OCI-LY3 (cell line): Measurements from ENCODE around the gene ZNF730.

Source experiments
- H2AFZ ChIP-seq: fragments of 200-600, 300-600 bp; shearing (Covaris generic); 2 replicates; pipeline ENCODE4 v1.6.0; 2014; ENCODE audit warnings: antibody characterized with exemption, low read depth, low read length
- H3K27ac ChIP-seq: fragments of 200-600, 300-600 bp; sonication (generic); 2 replicates; pipeline ENCODE4 v1.5.1; 2014; ENCODE audit warnings: mild to moderate bottlenecking, low read length, moderate library complexity, mixed read lengths
- H3K27me3 ChIP-seq: fragments of 200-600, 300-600 bp; sonication (generic); 2 replicates; pipeline ENCODE4 v1.6.1; 2014; ENCODE audit warnings: low read depth, low read length, mixed read lengths
- H3K36me3 ChIP-seq: fragments of 200-600, 300-600 bp; sonication (generic); replicated peaks from 2 replicates; pipeline ENCODE3; 2014; ENCODE audit warnings: low read depth, low read length, mixed read lengths
- H3K4me1 ChIP-seq: fragments of 300-600, 200-600 bp; sonication (generic); 2 replicates; pipeline ENCODE4 v1.6.1; 2014; ENCODE audit warnings: low read length, mixed read lengths
- H3K4me2 ChIP-seq: fragments of 200-600, 300-600 bp; sonication (generic); 2 replicates; pipeline ENCODE4 v1.6.1; 2014; ENCODE audit warnings: low read length, mixed read lengths
- H3K4me3 ChIP-seq: fragments of 300-600, 200-600 bp; sonication (generic); 2 replicates; pipeline ENCODE4 v1.5.1; 2014; ENCODE audit warnings: antibody characterized with exemption, mild to moderate bottlenecking, low read length, moderate library complexity
- H3K79me2 ChIP-seq: fragments of 300-600, 200-600 bp; shearing (Covaris generic); 2 replicates; pipeline ENCODE4 v1.6.1; 2014; ENCODE audit warnings: mild to moderate bottlenecking, low read length, mixed read lengths
- H3K9ac ChIP-seq: fragments of 300-600, 200-600 bp; shearing (Covaris generic); 2 replicates; pipeline ENCODE4 v1.6.0; 2014; ENCODE audit warnings: mild to moderate bottlenecking, low read length, moderate library complexity
- H3K9me3 ChIP-seq: fragments of 200-600, 300-600 bp; shearing (Covaris generic); 2 replicates; pipeline ENCODE4 v1.6.1; 2014; ENCODE audit warnings: low read length, mixed read lengths; ENCODE audit not compliant: insufficient read depth
- H4K20me1 ChIP-seq: fragments of 200-600, 300-600 bp; sonication (generic); 2 replicates; pipeline ENCODE4 v1.6.1; 2016; ENCODE audit warnings: low read length, mixed read lengths; ENCODE audit not compliant: insufficient read depth
- CTCF ChIP-seq: fragments of 200-600, 300-600 bp; sonication (generic); IDR thresholded peaks from 2 replicates; pipeline ENCODE4 v1.5.1; 2014; ENCODE audit warnings: antibody characterized with exemption, low read length, low read depth
- EZH2phosphoT487 ChIP-seq: fragments of 200-600 bp; shearing (Covaris generic); IDR thresholded peaks from 2 replicates; pipeline ENCODE4 v1.6.1; 2018; ENCODE audit warnings: antibody characterized with exemption, mixed run types, low read depth

The ZNF730 gene

GRCh38 chr19:23183251-23183650, 66.4 kb downstream of the ZNF730 start:
- Histone ChIP-seq H2AFZ (no peak overlapping the region), H3K36me3 (no peaks in the 10 kb centered on the region), H3K27me3 (no peaks in the 10 kb centered on the region), H3K9ac (no peak overlapping the region), H3K27ac (no peak overlapping the region), H3K4me1 (no peaks in the 10 kb centered on the region), H3K79me2 (no peaks in the 10 kb centered on the region), H3K4me2 (no peak overlapping the region), H3K9me3 (peaks cover 3% of the 10 kb centered on the region; the same call in 1 of the 2 replicates), H3K4me3 (no peak overlapping the region), H4K20me1 (no peaks in the 10 kb centered on the region)
- TF ChIP-seq CTCF: no peak
- TF ChIP-seq EZH2phosphoT487: no peak

- no peaks in the 10 kb centered on the region for H3K36me3 ChIP-seq
- no peaks in the 10 kb centered on the region for H3K4me1 ChIP-seq
- peaks cover 4% of the 10 kb centered on the region; the same call in 1 of the 2 replicates for H3K9me3 ChIP-seq
- no peak overlapping the region for H2AFZ ChIP-seq
- no peak overlapping the region for H3K4me3 ChIP-seq
- H3K79me2 ChIP-seq: no peaks in the 10 kb centered on the region
- no peak overlapping the region for H3K27ac ChIP-seq
- no peaks in the 10 kb centered on the region for H4K20me1 ChIP-seq
- H3K9ac ChIP-seq: no peak overlapping the region
- no peaks in the 10 kb centered on the region for H3K27me3 ChIP-seq
- TF ChIP-seq EZH2phosphoT487: no peak
- no peak for TF ChIP-seq CTCF
- no peak overlapping the region for H3K4me2 ChIP-seq
These were observed 73.5 kb downstream of the ZNF730 start for GRCh38 chr19:23190341-23190740.
